A549 (cell line): ENCODE data around the gene MCRS1. TPM values are rescaled to one million over a fixed set of nuclear protein-coding genes. Genes with fewer than 3 reads are reported as not detected.

ENCODE experiments used
- ATAC-seq, 2 experiments: fragments of 200-7000 bp in 1 of 2; fragments of >200 bp in 1 of 2; cut with Nextera tagmentation in 1 of 2; cut with Tn5 transposase in 1 of 2; 3 replicates each; pipeline versions ENCODE4 v1.8.0 to v1.9.1; 2018 to 2020; ENCODE audit warnings: mild to moderate bottlenecking in 1 of 2, moderate library complexity in 1 of 2
- CTCF ChIA-PET: fragments of 300-600 bp; sonication (Branson Sonifier 250); formaldehyde crosslinking; extraction: SDS; loops from one replicate; lab custom pipeline; 2021; ENCODE audit warnings: antibody characterized with exemption, inconsistent platforms; lab: Yijun Ruan, JAX
- POLR2A ChIA-PET: fragments of 350-600 bp; formaldehyde crosslinking; extraction: SDS; loops from one replicate; lab custom pipeline; 2021; ENCODE audit warnings: antibody characterized with exemption, inconsistent platforms; lab: Yijun Ruan, JAX
- DNase-seq, 2 experiments: peaks; one replicate each; pipeline versions ENCODE4 v3.0.0 to v3.0.0-alpha.2; 2011 to 2016; ENCODE audit warnings: low read depth in 1 of 2, low spot score in 1 of 2
- FAIRE-seq: peaks from 2 replicates; lab custom pipeline; 2011; peaks lifted over from hg19 to GRCh38; lab: Jason Lieb, UNC
- H3K27ac ChIP-seq, 2 experiments: fragments of >200 bp; sonication (Bioruptor Twin); formaldehyde crosslinking; 3 replicates each; pipeline ENCODE4 v1.5.1; 2016 to 2017
- H3K4me1 ChIP-seq: fragments of >200 bp; sonication (Bioruptor Twin); formaldehyde crosslinking; 3 replicates; pipeline ENCODE4 v1.6.1; 2016
- H3K4me2 ChIP-seq: fragments of >200 bp; sonication (Bioruptor Twin); formaldehyde crosslinking; 3 replicates; pipeline ENCODE4 v1.6.1; 2016
- H3K4me3 ChIP-seq: fragments of >200 bp; sonication (Bioruptor Twin); formaldehyde crosslinking; 3 replicates; pipeline ENCODE4 v1.5.1; 2016
- H3K9me3 ChIP-seq: fragments of >200 bp; sonication (Bioruptor Twin); formaldehyde crosslinking; 3 replicates; pipeline ENCODE4 v1.6.1; 2016
- CBX8 ChIP-seq: fragments of 200-600 bp; sonication (generic); IDR thresholded peaks from 2 replicates; pipeline ENCODE4 v1.6.1; 2016
- CHD2 ChIP-seq: fragments of 150-350 bp; IDR thresholded peaks from 2 replicates; pipeline ENCODE4 v1.6.1; 2014; ENCODE audit warnings: low read length; ENCODE audit not compliant: partially characterized antibody
- EHMT2 ChIP-seq: fragments of 200-600 bp; sonication (generic); IDR thresholded peaks from 2 replicates; pipeline ENCODE4 v1.6.1; 2016; ENCODE audit warnings: antibody characterized with exemption, low read depth, mild to moderate bottlenecking, moderate library complexity
- EP300 ChIP-seq, 2 experiments: fragments of >200 bp; sonication (Bioruptor Twin); formaldehyde crosslinking; IDR thresholded peaks; 2 replicates in 1 of 2; 3 replicates in 1 of 2; pipeline ENCODE4 v1.6.1; 2016 to 2017
- ESRRA ChIP-seq: fragments of 150-350 bp; IDR thresholded peaks from 2 replicates; pipeline ENCODE4 v1.6.1; 2014; ENCODE audit warnings: mild to moderate bottlenecking, low read length, borderline replicate concordance
- FOSB ChIP-seq: fragments of 250-450 bp; sonication (Bioruptor Pico); IDR thresholded peaks from 2 replicates; pipeline ENCODE4 v1.5.0; 2020; ENCODE audit warnings: mild to moderate bottlenecking, moderate library complexity
- FOSL2 ChIP-seq, 2 experiments: fragments of 450-650 bp in 1 of 2; fragments of >200 bp in 1 of 2; sonication (Bioruptor Twin) in 1 of 2; formaldehyde crosslinking; IDR thresholded peaks; 2 replicates each; pipeline versions ENCODE4 v1.5.0 to v1.6.1; 2016 to 2020; ENCODE audit warnings: mild to moderate bottlenecking in 1 of 2, moderate library complexity in 1 of 2
- FOXS1 ChIP-seq: fragments of 250-450 bp; sonication (Bioruptor Pico); IDR thresholded peaks from 2 replicates; pipeline ENCODE4 v1.5.0; 2020; ENCODE audit warnings: mild to moderate bottlenecking, moderate library complexity
- GATA3 ChIP-seq: IDR thresholded peaks from 2 replicates; pipeline ENCODE4 v1.6.1; 2012; ENCODE audit warnings: borderline replicate concordance
- HDAC2 ChIP-seq: fragments of 200-600 bp; sonication (generic); IDR thresholded peaks from 2 replicates; pipeline ENCODE4 v1.6.1; 2016
- HOXA7 ChIP-seq: fragments of 250-450 bp; sonication (Bioruptor Pico); IDR thresholded peaks from 2 replicates; pipeline ENCODE4 v1.5.0; 2020; ENCODE audit warnings: mild to moderate bottlenecking, moderate library complexity
- HOXB13 ChIP-seq: fragments of 250-450 bp; sonication (Bioruptor Pico); IDR thresholded peaks from 2 replicates; pipeline ENCODE4 v1.5.0; 2020; ENCODE audit warnings: low read depth, mild to moderate bottlenecking, moderate library complexity
- HOXB5 ChIP-seq: fragments of 250-450 bp; sonication (Bioruptor Pico); IDR thresholded peaks from 2 replicates; pipeline ENCODE4 v1.5.0; 2020; ENCODE audit warnings: mild to moderate bottlenecking, moderate library complexity
- JUNB ChIP-seq: fragments of >200 bp; sonication (Bioruptor Twin); formaldehyde crosslinking; IDR thresholded peaks from 2 replicates; pipeline ENCODE4 v1.6.1; 2016
- KDM1A ChIP-seq: fragments of 200-600 bp; sonication (generic); IDR thresholded peaks from 2 replicates; pipeline ENCODE4 v1.6.1; 2016; ENCODE audit warnings: low read depth, mild to moderate bottlenecking
- KDM5A ChIP-seq: fragments of 200-600 bp; sonication (generic); IDR thresholded peaks from 2 replicates; pipeline ENCODE4 v1.6.1; 2016; ENCODE audit warnings: antibody characterized with exemption, mild to moderate bottlenecking
- MAZ ChIP-seq: fragments of 150-350 bp; IDR thresholded peaks from 2 replicates; pipeline ENCODE4 v1.6.1; 2014; ENCODE audit warnings: antibody characterized with exemption, low read depth, low read length, borderline replicate concordance
- NFE2L2 ChIP-seq: fragments of 150-350 bp; conservative IDR thresholded peaks from 2 replicates; pipeline ENCODE4 v1.6.1; 2014; ENCODE audit warnings: low read length
- NR3C1 ChIP-seq: fragments of >200 bp; sonication (Bioruptor Twin); formaldehyde crosslinking; IDR thresholded peaks from 3 replicates; pipeline ENCODE4 v1.6.1; 2017
- RAD21 ChIP-seq, 2 experiments: fragments of >200 bp in 1 of 2; sonication (Bioruptor Twin) in 1 of 2; formaldehyde crosslinking in 1 of 2; IDR thresholded peaks in 1 of 2; conservative IDR thresholded peaks in 1 of 2; 2 replicates in 1 of 2; 3 replicates in 1 of 2; pipeline ENCODE4 v1.6.1; 2012 to 2018; ENCODE audit warnings: inconsistent platforms in 1 of 2
- RCOR1 ChIP-seq: fragments of 150-350 bp; IDR thresholded peaks from 2 replicates; pipeline ENCODE4 v1.6.1; 2014; ENCODE audit warnings: antibody characterized with exemption, low read length, low read depth
- RFX5 ChIP-seq: fragments of 450-650 bp; IDR thresholded peaks from 2 replicates; pipeline ENCODE4 v1.7.1; 2014; ENCODE audit warnings: antibody characterized with exemption, mild to moderate bottlenecking, moderate library complexity
- RNF2 ChIP-seq: fragments of 200-600 bp; sonication (generic); IDR thresholded peaks from 2 replicates; pipeline ENCODE4 v1.6.1; 2016; ENCODE audit warnings: low read depth, mild to moderate bottlenecking, antibody characterized with exemption, moderate library complexity, borderline replicate concordance
- SREBF2 ChIP-seq: fragments of 450-650 bp; IDR thresholded peaks from 2 replicates; pipeline ENCODE4 v1.6.1; 2014; ENCODE audit warnings: mild to moderate bottlenecking, moderate library complexity
- ZC3H11A ChIP-seq: fragments of 450-650 bp; IDR thresholded peaks from 2 replicates; pipeline ENCODE4 v1.6.1; 2014; ENCODE audit warnings: antibody characterized with exemption, mild to moderate bottlenecking
- ZFP36 ChIP-seq: fragments of 450-650 bp; IDR thresholded peaks from 2 replicates; pipeline ENCODE4 v1.6.1; 2014; ENCODE audit warnings: borderline replicate concordance; ENCODE audit not compliant: partially characterized antibody
- WGBS: methylation state at CpG from one replicate; pipeline ENCODE4 v1.1.6; 2017; ENCODE audit errors: missing lambda C conversion rate; 5-methylcytosine and 5-hydroxymethylcytosine counted together
- polyA plus RNA-seq, 4 experiments: library from polyadenylated mRNA; depleted of rRNA in 3 of 4; stranded (reverse); fragments of >200 nt; fragmentation: RNase III in 1 of 4; extraction: RNeasy Plus Mini Kit Qiagen cat#74134 plus additional on column Dnase treatment in 1 of 4; gene quantifications; 2 replicates in 3 of 4; 3 replicates in 1 of 4; pipeline ENCODE4 v1.2.3, GENCODE V29; 2011 to 2017
- TF ChIP-seq, protein P1 (sequence below): fragments of 450-650 bp; IDR thresholded peaks from 2 replicates; pipeline ENCODE4 v1.6.1; 2014; ENCODE audit warnings: antibody characterized with exemption
- TF ChIP-seq, protein P2 (sequence below): fragments of >200 bp; sonication (Bioruptor Twin); formaldehyde crosslinking; IDR thresholded peaks from 3 replicates; pipeline ENCODE4 v1.5.1; 2016
- TF ChIP-seq, protein P3 (sequence below): fragments of >200 bp; sonication (Bioruptor Twin); formaldehyde crosslinking; IDR thresholded peaks from 3 replicates; pipeline ENCODE4 v1.6.1; 2016

The MCRS1 gene
- polyA plus RNA-seq, 2 of the 4 experiments (the other 2 are of a cell fraction): 64.1 to 68.5 TPM

DNA sequence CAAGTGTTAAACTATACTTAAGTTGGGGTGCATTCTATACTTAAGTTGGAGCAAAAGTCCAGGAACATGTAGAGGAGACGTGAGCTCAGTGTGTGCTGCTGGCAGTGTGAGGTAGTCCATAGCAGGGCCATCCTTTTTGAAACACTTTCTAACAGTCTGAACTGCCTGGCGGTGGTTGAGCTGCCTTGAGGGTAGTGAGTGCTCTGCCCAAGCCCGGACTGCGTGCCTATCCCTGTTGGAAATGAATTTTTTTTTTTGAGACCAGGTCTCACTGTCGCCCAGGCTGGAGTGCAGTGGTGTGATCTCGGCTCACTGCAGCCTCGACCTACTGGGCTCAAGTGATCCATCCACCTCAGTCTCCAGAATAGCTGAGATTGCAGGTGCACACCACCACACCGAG, 15.0 kb downstream of the MCRS1 start (continued):
- TF ChIP-seq RNF2 (no peak), ZFP36 (no peak), CHD2 (no peak), FOSB (CRISPR knock-in tag) (no peak), HDAC2 (no peak)

DNA sequence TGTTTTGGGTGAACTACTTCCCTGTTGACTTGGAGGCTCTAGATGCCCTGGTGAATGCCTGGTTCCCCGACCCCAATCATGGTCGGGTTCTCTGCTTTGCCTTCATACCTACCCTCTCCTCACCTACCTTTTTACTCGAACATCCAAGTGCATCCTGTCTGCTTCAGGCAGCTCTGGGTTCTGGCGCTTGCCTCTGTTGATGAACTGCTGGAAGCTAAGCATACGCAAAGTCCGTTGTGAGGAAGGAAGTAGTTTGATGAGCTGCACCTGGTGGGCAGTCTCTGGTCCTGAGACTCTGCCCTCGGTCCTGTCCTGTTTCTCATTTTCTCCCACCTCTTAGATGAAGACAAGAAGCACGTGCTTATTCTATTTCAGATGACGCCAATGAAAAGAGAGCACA, 15.5 kb downstream of the MCRS1 start:
- DNase-seq (no peak), ATAC-seq (no peak), FAIRE-seq (no peak)
- Histone ChIP-seq H3K27ac (no peak overlapping the region), H3K4me2 (no peak overlapping the region), H3K4me3 (no peak overlapping the region), H3K4me1 (no peaks in the 10 kb centered on the region), H3K9me3 (no peaks in the 10 kb centered on the region)
- POLR2A ChIA-PET: interaction anchor here (1.3 kb wide), 1 partner anchor 15 kb away, joined by 5 read pairs; no protein-coding TSS in a partner anchor
- 75% methylated on average over 9 of the region's 9 CpGs for WGBS
- TF ChIP-seq ZC3H11A: no peak
- TF ChIP-seq SREBF2: no peak
- TF ChIP-seq KDM5A: no peak
- TF ChIP-seq RCOR1: no peak
- TF ChIP-seq HOXA7 (CRISPR knock-in tag): no peak
- TF ChIP-seq, protein P1, sequence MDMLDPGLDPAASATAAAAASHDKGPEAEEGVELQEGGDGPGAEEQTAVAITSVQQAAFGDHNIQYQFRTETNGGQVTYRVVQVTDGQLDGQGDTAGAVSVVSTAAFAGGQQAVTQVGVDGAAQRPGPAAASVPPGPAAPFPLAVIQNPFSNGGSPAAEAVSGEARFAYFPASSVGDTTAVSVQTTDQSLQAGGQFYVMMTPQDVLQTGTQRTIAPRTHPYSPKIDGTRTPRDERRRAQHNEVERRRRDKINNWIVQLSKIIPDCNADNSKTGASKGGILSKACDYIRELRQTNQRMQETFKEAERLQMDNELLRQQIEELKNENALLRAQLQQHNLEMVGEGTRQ: no peak
- no peak for TF ChIP-seq RNF2
- TF ChIP-seq RFX5: no peak
- TF ChIP-seq, protein P2, sequence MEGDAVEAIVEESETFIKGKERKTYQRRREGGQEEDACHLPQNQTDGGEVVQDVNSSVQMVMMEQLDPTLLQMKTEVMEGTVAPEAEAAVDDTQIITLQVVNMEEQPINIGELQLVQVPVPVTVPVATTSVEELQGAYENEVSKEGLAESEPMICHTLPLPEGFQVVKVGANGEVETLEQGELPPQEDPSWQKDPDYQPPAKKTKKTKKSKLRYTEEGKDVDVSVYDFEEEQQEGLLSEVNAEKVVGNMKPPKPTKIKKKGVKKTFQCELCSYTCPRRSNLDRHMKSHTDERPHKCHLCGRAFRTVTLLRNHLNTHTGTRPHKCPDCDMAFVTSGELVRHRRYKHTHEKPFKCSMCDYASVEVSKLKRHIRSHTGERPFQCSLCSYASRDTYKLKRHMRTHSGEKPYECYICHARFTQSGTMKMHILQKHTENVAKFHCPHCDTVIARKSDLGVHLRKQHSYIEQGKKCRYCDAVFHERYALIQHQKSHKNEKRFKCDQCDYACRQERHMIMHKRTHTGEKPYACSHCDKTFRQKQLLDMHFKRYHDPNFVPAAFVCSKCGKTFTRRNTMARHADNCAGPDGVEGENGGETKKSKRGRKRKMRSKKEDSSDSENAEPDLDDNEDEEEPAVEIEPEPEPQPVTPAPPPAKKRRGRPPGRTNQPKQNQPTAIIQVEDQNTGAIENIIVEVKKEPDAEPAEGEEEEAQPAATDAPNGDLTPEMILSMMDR: no peak
- no peak for TF ChIP-seq JUNB
- no peak for TF ChIP-seq FOXS1 (CRISPR knock-in tag)
- TF ChIP-seq NFE2L2: no peak
- no peak for TF ChIP-seq HOXB13 (CRISPR knock-in tag)
- TF ChIP-seq ESRRA: no peak
- TF ChIP-seq, protein P3, sequence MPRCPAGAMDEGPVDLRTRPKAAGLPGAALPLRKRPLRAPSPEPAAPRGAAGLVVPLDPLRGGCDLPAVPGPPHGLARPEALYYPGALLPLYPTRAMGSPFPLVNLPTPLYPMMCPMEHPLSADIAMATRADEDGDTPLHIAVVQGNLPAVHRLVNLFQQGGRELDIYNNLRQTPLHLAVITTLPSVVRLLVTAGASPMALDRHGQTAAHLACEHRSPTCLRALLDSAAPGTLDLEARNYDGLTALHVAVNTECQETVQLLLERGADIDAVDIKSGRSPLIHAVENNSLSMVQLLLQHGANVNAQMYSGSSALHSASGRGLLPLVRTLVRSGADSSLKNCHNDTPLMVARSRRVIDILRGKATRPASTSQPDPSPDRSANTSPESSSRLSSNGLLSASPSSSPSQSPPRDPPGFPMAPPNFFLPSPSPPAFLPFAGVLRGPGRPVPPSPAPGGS: no peak
- no peak for TF ChIP-seq NR3C1
- CTCF ChIA-PET: interaction anchor here (0.8 to 11.4 kb wide), 19 partner anchors 8 to 287 kb away, joined by 3 to 91 read pairs (median 20); partner anchors contain the start of genes KCNH3, MCRS1 and TUBA1C

DNA sequence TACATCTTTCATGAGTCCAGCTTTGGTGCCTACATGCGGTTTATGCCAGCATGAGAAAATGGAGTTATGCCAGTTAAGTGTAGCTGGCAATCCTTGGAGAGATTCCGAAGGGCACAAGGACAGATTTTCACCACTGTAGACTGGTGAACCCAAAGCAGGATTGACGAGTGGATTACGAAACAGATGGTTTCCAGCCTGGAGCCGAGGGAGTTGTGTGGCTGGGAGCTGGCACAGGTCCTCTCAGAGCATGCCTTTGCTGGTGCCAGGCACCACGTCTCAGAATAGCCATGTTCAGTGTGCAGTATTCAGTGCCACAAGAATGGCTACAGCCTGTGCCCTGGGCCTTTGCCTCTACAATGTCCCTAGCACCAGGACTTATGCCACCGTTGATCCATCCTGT, 15.9 kb downstream of the MCRS1 start:
- ATAC-seq: no peak
- no peak for TF ChIP-seq KDM1A
- no peak for TF ChIP-seq RAD21 (conservative IDR thresholded peaks at IDR 0.05 in 1 of 2, IDR thresholded peaks at IDR 0.05 in 1 of 2)
- no peak for TF ChIP-seq FOSL2 (IDR thresholded peaks at IDR 0.05)
- TF ChIP-seq FOSL2 (CRISPR knock-in tag; IDR thresholded peaks at IDR 0.05): no peak
- no peak for TF ChIP-seq HOXB5
- no peak for TF ChIP-seq EHMT2
- TF ChIP-seq CBX8: no peak
- no peak for TF ChIP-seq EP300 (IDR thresholded peaks at IDR 0.05)
- no peak for TF ChIP-seq RFX5
- no peak for TF ChIP-seq GATA3
- no peak for TF ChIP-seq JUNB
- no peak for TF ChIP-seq MAZ
- TF ChIP-seq RNF2: no peak
- TF ChIP-seq HOXB13 (CRISPR knock-in tag): no peak
- FAIRE-seq: no peak
- no peak for DNase-seq
- Histone ChIP-seq H3K9me3 (no peaks in the 10 kb centered on the region), H3K4me3 (no peak overlapping the region), H3K27ac (no peak overlapping the region), H3K4me2 (no peak overlapping the region), H3K4me1 (no peaks in the 10 kb centered on the region)
- ChIA-PET POLR2A (interaction anchor here (1.3 kb wide), 1 partner anchor 15 kb away, joined by 5 read pairs; no protein-coding TSS in a partner anchor), CTCF (interaction anchor here (0.6 to 11.4 kb wide), 13 partner anchors 10 to 221 kb away, joined by 3 to 91 read pairs (median 22); partner anchors contain the start of genes KCNH3 and MCRS1)
- 65% methylated on average over 7 of the region's 7 CpGs for WGBS
